ENCODE results near the gene SPAG9. TPM values are rescaled to one million over a fixed set of nuclear protein-coding genes. Genes with fewer than 3 reads are reported as not detected.

Gene SPAG9
- total RNA-seq, 1 experiment from 2014 or later, result 144 TPM

- no peaks in the 10 kb centered on the region for H3K9me3 ChIP-seq (ENCODE audit: control insufficient read depth, insufficient read depth, low read depth, low read length)
- BruUV-seq (replicated peaks), result no TSS peak
- ChIA-PET CTCF (no interaction called here), POLR2A (interaction anchor here (0.6 kb wide), 3 partner anchors 13 to 111 kb away, joined by 3 to 7 read pairs (median 4); no protein-coding TSS in a partner anchor)
- H3K4me3 ChIP-seq (ENCODE audit: low read depth in 2 of 2, low read length in 2 of 2), result no peak overlapping the region
- 0 out of 2 replicates have a peak, but pooled peaks have one; percentile 39 for ATAC-seq
- TF ChIP-seq REST (IDR thresholded peaks at IDR 0.05; ENCODE audit: insufficient read depth in 1 of 2, low read depth in 2 of 2, low read length in 1 of 2) (no peak), TCF7L2 (IDR thresholded peaks at IDR 0.05; ENCODE audit: low read depth, low read length) (no peak)
- H3K27me3 ChIP-seq (ENCODE audit: control insufficient read depth, insufficient read depth, low read length), result no peaks in the 10 kb centered on the region
- H3K4me1 ChIP-seq (ENCODE audit: control insufficient read depth, insufficient read depth, low read length), result no peaks in the 10 kb centered on the region
- no peak for DNase-seq (ENCODE audit: low read depth, low spot score)
- H3K27ac ChIP-seq (ENCODE audit: low read length), result no peak overlapping the region
- intact Hi-C loops (cut with micrococcal nuclease; ENCODE audit: unreplicated experiment), result no loop called here
- in situ Hi-C loops (cut with HindIII; ENCODE audit: low pct_unique_long_range_greater_than_20kb, low sequenced_read_pairs), result no loop called here
- H3K36me3 ChIP-seq (ENCODE audit: control insufficient read depth, insufficient read depth, low read length), result peaks cover 35% of the 10 kb centered on the region
Observed at GRCh38 chr17:50977487-50978159, 143.0 kb downstream of the SPAG9 start.

- H3K9me3 ChIP-seq (ENCODE audit: control insufficient read depth, insufficient read depth, low read depth, low read length), result no peaks in the 10 kb centered on the region
- CTCF ChIA-PET, result no interaction called here
- H3K27ac ChIP-seq (ENCODE audit: low read length), result no peak overlapping the region
- BruUV-seq (replicated peaks), result no TSS peak
- H3K4me1 ChIP-seq (ENCODE audit: control insufficient read depth, insufficient read depth, low read length), result no peaks in the 10 kb centered on the region
- no peaks in the 10 kb centered on the region for H3K27me3 ChIP-seq (ENCODE audit: control insufficient read depth, insufficient read depth, low read length)
- no peak overlapping the region for H3K4me3 ChIP-seq (ENCODE audit: low read depth in 2 of 2, low read length in 2 of 2)
- DNase-seq (ENCODE audit: low read depth, low spot score), result no peak
- POLR2A ChIA-PET, result interaction anchor here (0.6 kb wide), 3 partner anchors 13 to 111 kb away, joined by 3 to 7 read pairs (median 4); no protein-coding TSS in a partner anchor
- intact Hi-C loops (cut with micrococcal nuclease; ENCODE audit: unreplicated experiment), result no loop called here
- H3K36me3 ChIP-seq (ENCODE audit: control insufficient read depth, insufficient read depth, low read length), result peaks cover 35% of the 10 kb centered on the region
- no peak for ATAC-seq
- in situ Hi-C loops (cut with HindIII; ENCODE audit: low pct_unique_long_range_greater_than_20kb, low sequenced_read_pairs), result no loop called here
- TF ChIP-seq REST (IDR thresholded peaks at IDR 0.05; ENCODE audit: insufficient read depth in 1 of 2, low read depth in 2 of 2, low read length in 1 of 2) (no peak), TCF7L2 (IDR thresholded peaks at IDR 0.05; ENCODE audit: low read depth, low read length) (no peak), SIN3A (IDR thresholded peaks at IDR 0.05; ENCODE audit: borderline replicate concordance, insufficient read depth, low read depth, low read length) (no peak), POLR2AphosphoS5 (IDR thresholded peaks at IDR 0.05; ENCODE audit: low read depth, low read length) (no peak), CTCF (IDR thresholded peaks at IDR 0.05) (no peak)
Observed at GRCh38 chr17:50976951-50977472, 143.7 kb downstream of the SPAG9 start.

Measured in Panc1 (cell line).